H9 (cell line): ENCODE results near the gene ARHGAP9. TPM values are rescaled to one million over a fixed set of nuclear protein-coding genes. Genes with fewer than 3 reads are reported as not detected.
A peak's percentile ranks its signal among the peaks of the same experiment; 100 is the strongest.

Experiments
- DNase-seq: peaks from one replicate; pipeline ENCODE4 v3.0.0-alpha.2; 2017
- H2AFZ ChIP-seq: one replicate; pipeline ENCODE4 v1.6.1; 2013; ENCODE audit warnings: mild to moderate bottlenecking, low read length, control low read depth, moderate library complexity
- H2AK5ac ChIP-seq: 2 replicates; pipeline ENCODE4 v1.6.1; 2013; ENCODE audit warnings: low read length, control low read depth, mixed read lengths; ENCODE audit not compliant: insufficient read length
- H2BK120ac ChIP-seq: one replicate; pipeline ENCODE4 v1.6.1; 2013; ENCODE audit warnings: low read depth, mild to moderate bottlenecking, low read length, control low read depth, inconsistent platforms; ENCODE audit not compliant: poor library complexity, severe bottlenecking
- H2BK12ac ChIP-seq: 2 replicates; pipeline ENCODE4 v1.6.1; 2013; ENCODE audit warnings: low read length, control low read depth, mixed read lengths, low read depth; ENCODE audit not compliant: insufficient read length
- H2BK15ac ChIP-seq: 2 replicates; pipeline ENCODE4 v1.6.1; 2013; ENCODE audit warnings: low read depth, low read length, control low read depth
- H2BK20ac ChIP-seq: one replicate; pipeline ENCODE4 v1.6.1; 2013; ENCODE audit warnings: low read depth, mild to moderate bottlenecking, low read length, control low read depth, inconsistent platforms; ENCODE audit not compliant: poor library complexity, severe bottlenecking
- H2BK5ac ChIP-seq: 2 replicates; pipeline ENCODE4 v1.6.1; 2013; ENCODE audit warnings: low read length, control low read depth, mixed read lengths; ENCODE audit not compliant: insufficient read length
- H3K14ac ChIP-seq: 2 replicates; pipeline ENCODE4 v1.6.1; 2013; ENCODE audit warnings: low read length, control low read depth; ENCODE audit not compliant: insufficient read depth
- H3K18ac ChIP-seq: 2 replicates; pipeline ENCODE4 v1.6.1; 2013; ENCODE audit warnings: low read depth, mild to moderate bottlenecking, mixed read lengths, low read length, control low read depth; ENCODE audit not compliant: insufficient read length
- H3K23ac ChIP-seq: 2 replicates; pipeline ENCODE4 v1.6.1; 2013; ENCODE audit warnings: low read length, control low read depth, mixed read lengths, low read depth; ENCODE audit not compliant: insufficient read length
- H3K23me2 ChIP-seq: 2 replicates; pipeline ENCODE4 v1.6.1; 2013; ENCODE audit warnings: low read depth, mild to moderate bottlenecking, mixed read lengths, low read length, control low read depth; ENCODE audit not compliant: insufficient read length, poor library complexity, severe bottlenecking
- H3K27ac ChIP-seq: 2 replicates; pipeline ENCODE4 v1.5.1; 2013; ENCODE audit warnings: low read length, control low read depth, mixed read lengths, low read depth; ENCODE audit not compliant: insufficient read length
- H3K27me3 ChIP-seq: 2 replicates; pipeline ENCODE4 v1.6.1; 2013; ENCODE audit warnings: low read length, control low read depth, inconsistent platforms; ENCODE audit not compliant: insufficient read depth
- H3K4ac ChIP-seq: 2 replicates; pipeline ENCODE4 v1.6.1; 2013; ENCODE audit warnings: low read depth, mild to moderate bottlenecking, control low read depth, inconsistent platforms, low read length, moderate library complexity
- H3K4me1 ChIP-seq: 2 replicates; pipeline ENCODE4 v1.6.1; 2013; ENCODE audit warnings: low read length, control low read depth, inconsistent platforms; ENCODE audit not compliant: insufficient read depth
- H3K4me2 ChIP-seq: 2 replicates; pipeline ENCODE4 v1.6.1; 2013; ENCODE audit warnings: low read length, control low read depth, mixed read lengths; ENCODE audit not compliant: insufficient read length, insufficient read depth
- H3K56ac ChIP-seq: 2 replicates; pipeline ENCODE4 v1.6.1; 2013; ENCODE audit warnings: low read depth, mild to moderate bottlenecking, mixed read lengths, low read length, control low read depth; ENCODE audit not compliant: insufficient read length
- H3K79me1 ChIP-seq: 2 replicates; pipeline ENCODE4 v1.6.1; 2013; ENCODE audit warnings: low read depth, mild to moderate bottlenecking, moderate library complexity, low read length, control low read depth, inconsistent platforms; ENCODE audit not compliant: insufficient read depth, poor library complexity, severe bottlenecking
- H3K79me2 ChIP-seq: 2 replicates; pipeline ENCODE4 v1.6.1; 2013; ENCODE audit warnings: low read length, control low read depth, inconsistent platforms; ENCODE audit not compliant: insufficient read depth
- H3K9ac ChIP-seq: 2 replicates; pipeline ENCODE4 v1.6.1; 2013; ENCODE audit warnings: low read length, control low read depth, mixed read lengths; ENCODE audit not compliant: insufficient read length; ENCODE audit errors: extremely low read depth
- H3K9me3 ChIP-seq: one replicate; pipeline ENCODE4 v1.6.1; 2013; ENCODE audit warnings: low read depth, low read length, inconsistent platforms; ENCODE audit not compliant: control insufficient read depth
- H3T11ph ChIP-seq: one replicate; pipeline ENCODE4 v1.6.1; 2013; ENCODE audit warnings: mild to moderate bottlenecking, low read length, control low read depth, inconsistent platforms
- H4K20me1 ChIP-seq: one replicate; pipeline ENCODE4 v1.6.1; 2013; ENCODE audit not compliant: control insufficient read depth, insufficient read length, insufficient read depth
- H4K5ac ChIP-seq: 2 replicates; pipeline ENCODE4 v1.6.1; 2013; ENCODE audit warnings: low read depth, mild to moderate bottlenecking, mixed read lengths, low read length, control low read depth; ENCODE audit not compliant: insufficient read length
- H4K8ac ChIP-seq: replicated peaks from 2 replicates; pipeline ENCODE4 v1.6.1; 2013; ENCODE audit warnings: low read length, control low read depth, mixed read lengths, low read depth; ENCODE audit not compliant: insufficient read length
- H4K91ac ChIP-seq: 2 replicates; pipeline ENCODE4 v1.6.1; 2013; ENCODE audit warnings: low read depth, mild to moderate bottlenecking, moderate library complexity, mixed read lengths, low read length, control low read depth; ENCODE audit not compliant: insufficient read length
- H3K27ac Mint-ChIP-seq, 3 experiments: 2 replicates in 2 of 3; 3 replicates in 1 of 3; pipeline ENCODE4 v1.8.0; 2020 to 2021; ENCODE audit warnings: mixed read lengths in 3 of 3, mild to moderate bottlenecking in 1 of 3, moderate library complexity in 1 of 3
- H3K27me3 Mint-ChIP-seq: 2 replicates; pipeline ENCODE4 v1.8.0; 2021; ENCODE audit warnings: low read depth, mild to moderate bottlenecking, moderate library complexity, mixed read lengths
- H3K36me3 Mint-ChIP-seq, 3 experiments: 2 replicates in 2 of 3; 3 replicates in 1 of 3; pipeline ENCODE4 v1.8.0; 2020 to 2021; ENCODE audit warnings: low read depth in 3 of 3, mixed read lengths in 3 of 3; ENCODE audit not compliant: insufficient read depth in 1 of 3
- H3K4me1 Mint-ChIP-seq, 2 experiments: 2 replicates each; pipeline ENCODE4 v1.8.0; 2020; ENCODE audit warnings: mixed read lengths in 2 of 2
- H3K4me3 Mint-ChIP-seq, 2 experiments: 2 replicates in 1 of 2; 3 replicates in 1 of 2; pipeline ENCODE4 v1.8.0; 2020 to 2021; ENCODE audit warnings: mild to moderate bottlenecking in 2 of 2, mixed read lengths in 2 of 2, moderate library complexity in 1 of 2
- H3K9me3 Mint-ChIP-seq, 2 experiments: 2 replicates in 1 of 2; 3 replicates in 1 of 2; pipeline ENCODE4 v1.8.0; 2020; ENCODE audit warnings: mild to moderate bottlenecking in 2 of 2, mixed read lengths in 2 of 2, moderate library complexity in 1 of 2
- CTCF ChIP-seq: fragments of 200-600 bp; sonication (generic); conservative IDR thresholded peaks from 3 replicates; pipeline ENCODE4 v1.8.0; 2021; ENCODE audit warnings: antibody characterized with exemption, mild to moderate bottlenecking
- WGBS: extraction: QIAGEN DNeasy Blood & Tissue Kit; methylation state at CpG from one replicate; pipeline ENCODE4 v1.1.7; 2013; ENCODE audit warnings: missing lambda C conversion rate, low lambda C conversion rate, mixed read lengths; ENCODE audit not compliant: insufficient read length; ENCODE audit errors: extremely low coverage; 5-methylcytosine and 5-hydroxymethylcytosine counted together
- total RNA-seq: library from RNA; stranded (reverse); gene quantifications from 2 replicates; pipeline ENCODE4 v1.2.1, GENCODE V29; 2021

The ARHGAP9 gene
- total RNA-seq, 1 experiment from 2014 or later: 3.7 TPM

DNA sequence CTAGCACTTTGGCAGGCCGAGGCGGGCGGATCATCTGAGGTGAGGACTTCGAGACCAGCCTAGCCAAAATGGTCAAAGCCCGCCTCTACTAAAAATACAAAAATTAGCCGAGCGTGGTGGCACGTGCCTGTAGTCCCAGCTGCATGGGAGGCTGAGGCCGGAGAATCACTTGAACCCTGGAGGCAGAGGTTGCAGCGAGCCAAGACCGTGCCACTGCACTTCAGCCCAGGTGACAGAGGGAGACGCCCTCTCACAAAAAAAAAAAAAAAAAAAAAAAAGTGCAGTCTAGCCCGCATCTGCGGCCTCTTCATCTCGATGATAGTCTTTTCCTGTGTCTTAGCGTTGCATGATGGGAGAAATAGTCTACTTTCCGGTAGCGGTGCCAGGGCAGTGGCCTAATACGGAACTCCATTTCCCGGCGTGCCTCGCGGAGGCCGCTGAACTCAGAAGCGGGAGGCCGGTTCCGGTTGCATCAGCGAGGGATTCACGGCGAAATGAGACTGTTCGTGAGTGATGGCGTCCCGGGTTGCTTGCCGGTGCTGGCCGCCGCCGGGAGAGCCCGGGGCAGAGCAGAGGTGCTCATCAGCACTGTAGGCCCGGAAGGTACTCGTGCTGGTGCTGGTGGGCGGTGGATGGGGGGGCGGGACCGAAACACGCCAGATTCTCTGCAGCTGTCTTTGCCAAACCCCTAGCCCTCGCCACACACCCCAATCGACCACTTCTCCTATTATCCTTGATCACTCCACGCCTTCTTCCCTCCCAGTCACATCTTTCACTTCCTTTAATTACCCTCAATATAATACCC is 8.1 kb upstream of the ARHGAP9 start, which contains the start of gene MARS1:
MARS1 (plus strand) TSS at position 472 of the 805 bp plus-strand sequence; CDS start at position 495, 23 bp downstream.
- peak within 1 kb of the TSS; percentile 95 to 99 (median 97) for H3K27ac Mint-ChIP-seq
- no peaks in the 10 kb centered on the region for H3K27me3 Mint-ChIP-seq
- no peaks in the 10 kb centered on the region for H3K79me1 ChIP-seq
- no peak within 1 kb of the TSS for H4K5ac ChIP-seq
- H3K4me3 Mint-ChIP-seq: peak within 1 kb of the TSS; percentile 96 to 97
- H3K18ac ChIP-seq: peak within 1 kb of the TSS; percentile 74
- DNase-seq: peak; percentile 97
- H3K4ac ChIP-seq: no peak within 1 kb of the TSS; the same call in 1 of the 2 replicates
- no peaks in the 10 kb centered on the region for H3K27me3 ChIP-seq
- no peaks in the 10 kb centered on the region for H4K20me1 ChIP-seq
- H3K79me2 ChIP-seq: peaks cover 8% of the 10 kb centered on the region; the same call in 1 of the 2 replicates
- no peak within 1 kb of the TSS for H2AK5ac ChIP-seq
- no peak within 1 kb of the TSS for H2AFZ ChIP-seq
- H3K4me1 Mint-ChIP-seq: peaks cover 14% of the 10 kb centered on the region in 2 experiments
- peaks cover 2% of the 10 kb centered on the region; the same call in 1 of the 2 replicates for H3K4me1 ChIP-seq
- H3K23ac ChIP-seq: no peak within 1 kb of the TSS
- no peak within 1 kb of the TSS for H2BK120ac ChIP-seq
- H4K91ac ChIP-seq: no peak within 1 kb of the TSS
- peaks cover under 1 to 3% of the 10 kb centered on the region in 2 experiments; a peak in 2 of 5 replicates for H3K9me3 Mint-ChIP-seq
- peak within 1 kb of the TSS; percentile 90 for H3K4me2 ChIP-seq
- H3K9ac ChIP-seq: peak within 1 kb of the TSS; percentile 85
- TF ChIP-seq CTCF: peak; percentile 35; the same call in 2 of the 3 replicates
- peaks cover 44 to 49% (median 46%) of the 10 kb centered on the region in 3 experiments for H3K36me3 Mint-ChIP-seq
- H2BK20ac ChIP-seq: no peak within 1 kb of the TSS
- H3K56ac ChIP-seq: no peak within 1 kb of the TSS
- WGBS: 100% methylated on average over 1 of the region's 47 CpGs
- H2BK12ac ChIP-seq: no peak within 1 kb of the TSS
- H3K14ac ChIP-seq: peak within 1 kb of the TSS; percentile 95; the same call in 1 of the 2 replicates
- H3K27ac ChIP-seq: no peak within 1 kb of the TSS
- H3K9me3 ChIP-seq: no peaks in the 10 kb centered on the region
- peaks cover 5% of the 10 kb centered on the region for H3K23me2 ChIP-seq
- no peak within 1 kb of the TSS for H4K8ac ChIP-seq
- H2BK15ac ChIP-seq: no peak within 1 kb of the TSS
- no peak within 1 kb of the TSS for H3T11ph ChIP-seq
- H2BK5ac ChIP-seq: peak within 1 kb of the TSS; percentile 2
